SIG-M5 (cell line): ENCODE results near the gene EYS.

Experiments
- DNase-seq: peaks from one replicate; lab custom pipeline; 2025; lab: John Stamatoyannopoulos, UW

The EYS gene

DNA sequence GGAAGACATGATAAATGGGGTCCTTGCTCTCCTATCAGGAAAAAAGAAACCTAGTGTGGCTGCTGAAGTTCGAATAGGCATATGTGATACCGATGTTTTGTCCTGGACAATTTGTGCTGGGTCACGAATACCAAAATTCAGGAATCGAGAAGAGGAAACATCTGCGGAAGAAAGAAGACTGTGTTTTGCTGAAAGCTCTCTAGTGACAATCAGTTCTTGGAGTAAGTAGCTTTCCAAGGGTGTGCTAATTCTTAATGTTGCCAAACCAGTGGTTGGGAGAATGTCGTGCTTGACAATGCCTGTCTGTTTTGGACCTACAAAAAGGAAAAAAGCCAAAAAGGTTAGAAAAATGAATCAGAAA lies 1115.4 kb downstream of the EYS start:
- DNase-seq: no peak

DNA sequence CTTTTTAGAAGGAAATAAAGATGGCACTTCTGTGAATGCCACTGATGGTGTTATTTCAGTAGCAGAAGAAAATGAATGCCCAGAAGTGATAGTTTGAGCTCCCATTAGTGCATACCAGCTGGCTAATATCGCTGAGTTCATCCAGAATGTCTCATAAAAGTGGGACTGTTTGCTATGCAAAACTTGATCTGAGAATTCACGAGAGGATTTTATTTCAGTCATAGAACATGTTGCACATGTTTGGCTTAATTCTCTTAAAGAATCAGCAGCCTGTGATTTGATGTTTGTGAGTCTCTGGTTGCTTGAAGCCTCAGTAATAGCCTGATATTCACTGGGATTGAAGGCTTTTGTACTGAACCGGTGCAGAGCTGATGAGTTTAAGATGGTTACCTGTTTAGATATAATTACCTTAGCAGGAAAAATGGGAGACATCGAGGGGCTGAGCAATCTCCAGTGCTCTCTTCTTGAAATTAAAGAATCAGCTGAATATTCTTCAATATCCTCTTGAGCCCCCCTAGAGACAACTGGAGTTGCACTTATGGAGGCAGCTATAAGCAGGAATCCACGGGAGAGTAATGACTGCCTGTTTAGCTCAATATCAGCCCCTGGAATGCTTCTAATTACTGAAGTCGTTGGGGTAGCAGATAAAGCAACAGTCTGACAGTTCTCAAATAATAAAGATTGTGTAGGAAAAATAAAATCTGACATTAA lies 1115.9 kb downstream of the EYS start:
- DNase-seq: no peak

DNA sequence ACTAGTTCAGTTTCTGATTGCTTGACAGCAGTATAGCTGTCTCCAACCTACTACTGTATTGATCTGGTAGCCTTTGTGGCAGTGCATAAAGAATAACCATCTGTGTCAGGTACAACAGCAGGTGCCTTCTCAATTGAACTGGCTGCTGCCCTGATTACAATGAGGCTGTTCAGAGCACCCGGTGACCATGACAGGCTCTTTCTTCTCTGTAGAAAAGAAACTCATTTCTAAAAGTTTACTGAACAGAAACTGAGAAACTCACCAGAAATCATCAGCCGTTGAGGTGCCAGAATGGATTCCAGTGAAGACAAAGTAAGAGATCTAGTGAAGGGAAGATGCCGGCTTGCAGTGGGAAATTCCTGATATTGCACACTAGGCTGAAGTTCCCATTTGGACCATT lies 1117.1 kb downstream of the EYS start:
- no peak for DNase-seq

DNA sequence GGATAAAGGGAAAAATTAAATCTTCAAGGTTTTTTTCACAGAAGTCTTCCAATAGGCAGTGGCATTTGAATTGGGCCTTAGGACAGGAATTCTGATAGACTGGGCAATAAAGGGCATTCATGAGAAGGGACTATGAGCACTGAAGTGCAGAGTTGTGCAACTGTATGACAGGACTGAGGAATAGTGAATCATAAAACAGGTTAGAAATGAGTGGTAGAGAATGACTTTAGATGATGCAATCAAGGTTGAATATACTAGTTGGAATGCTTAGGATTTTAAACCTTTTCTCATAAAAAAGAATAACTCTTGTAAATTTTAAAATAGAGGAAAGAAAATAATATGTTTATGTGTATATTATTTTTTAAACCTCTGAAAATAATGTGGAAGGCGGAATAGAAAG lies 1126.7 kb downstream of the EYS start:
- no peak for DNase-seq

DNA sequence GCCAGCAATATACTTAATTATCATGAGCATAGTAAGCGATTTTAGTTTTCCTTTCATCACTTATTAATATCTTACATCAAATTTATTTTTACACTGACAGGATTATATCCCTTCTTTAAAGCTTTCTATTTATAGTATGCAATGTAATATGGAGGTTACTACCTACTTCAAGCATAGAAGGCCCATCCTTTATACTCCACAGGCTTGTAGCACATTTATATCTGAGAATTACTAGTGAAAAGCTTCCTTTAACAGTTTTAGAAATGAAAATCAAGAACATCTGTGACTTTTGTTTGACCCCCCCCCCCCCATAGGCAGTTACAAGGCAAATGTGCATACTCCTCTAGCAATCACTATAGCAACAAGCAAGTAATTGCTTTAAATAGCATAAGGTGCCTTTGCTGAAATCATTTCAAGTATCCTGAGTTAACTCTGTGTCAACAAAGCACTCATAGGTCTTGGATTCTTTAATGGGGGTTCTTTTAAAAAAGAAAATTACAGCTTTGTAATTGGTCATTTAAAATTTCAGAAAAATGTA lies 1153.7 kb downstream of the EYS start:
- DNase-seq: no peak

DNA sequence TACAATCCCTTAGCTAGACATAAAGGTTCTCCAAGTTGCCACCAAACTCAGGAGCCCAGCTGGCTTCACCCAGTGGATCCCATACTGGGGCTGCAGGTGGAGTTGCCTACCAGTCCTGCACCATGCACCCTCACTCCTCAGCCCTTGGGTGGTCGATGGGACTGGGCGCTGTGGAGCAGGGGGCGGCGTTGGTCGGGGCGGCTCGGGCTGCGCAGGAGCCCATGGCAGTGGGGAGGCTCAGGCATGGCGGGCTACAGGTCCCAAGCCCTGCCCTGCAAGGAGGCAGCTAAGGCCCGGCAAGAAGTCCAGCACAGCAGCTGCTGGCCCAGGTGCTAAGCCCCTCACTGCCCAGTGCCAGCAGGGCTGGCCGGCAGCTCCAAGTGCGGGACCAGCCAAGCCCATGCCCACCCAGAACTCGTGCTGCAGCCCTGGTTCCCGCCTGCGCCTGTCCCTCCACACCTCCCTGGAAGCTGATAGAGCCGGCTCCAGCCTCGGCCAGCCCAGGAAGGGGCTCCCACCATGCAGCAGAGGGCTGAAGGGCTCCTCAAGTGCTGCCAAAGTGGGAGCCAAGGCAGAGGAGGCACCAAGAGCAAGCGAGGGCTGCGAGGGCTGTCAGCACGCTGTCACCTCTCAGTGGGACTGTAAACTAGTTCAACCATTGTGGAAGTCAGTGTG lies 1159.3 kb downstream of the EYS start:
- DNase-seq: no peak

DNA sequence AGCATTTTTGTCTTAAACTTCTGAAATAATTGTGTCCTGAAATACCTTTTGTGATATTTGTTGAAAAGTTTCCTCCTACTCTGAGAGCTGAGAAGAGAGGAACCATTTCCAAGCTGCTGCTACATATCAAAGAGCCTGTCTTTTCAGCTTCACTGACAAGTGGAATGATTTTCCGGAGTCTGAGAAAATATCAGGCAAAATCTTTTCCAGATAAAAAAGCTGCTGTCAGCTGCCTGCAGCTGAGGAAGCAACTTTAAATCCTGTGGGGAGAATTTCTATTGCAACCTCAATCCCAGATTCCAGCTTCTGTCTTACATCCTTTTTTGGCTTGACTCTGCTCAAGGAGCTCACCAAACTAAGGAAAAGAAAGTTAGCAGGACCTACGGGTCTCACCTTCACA lies 1167.1 kb downstream of the EYS start:
- DNase-seq: no peak

DNA sequence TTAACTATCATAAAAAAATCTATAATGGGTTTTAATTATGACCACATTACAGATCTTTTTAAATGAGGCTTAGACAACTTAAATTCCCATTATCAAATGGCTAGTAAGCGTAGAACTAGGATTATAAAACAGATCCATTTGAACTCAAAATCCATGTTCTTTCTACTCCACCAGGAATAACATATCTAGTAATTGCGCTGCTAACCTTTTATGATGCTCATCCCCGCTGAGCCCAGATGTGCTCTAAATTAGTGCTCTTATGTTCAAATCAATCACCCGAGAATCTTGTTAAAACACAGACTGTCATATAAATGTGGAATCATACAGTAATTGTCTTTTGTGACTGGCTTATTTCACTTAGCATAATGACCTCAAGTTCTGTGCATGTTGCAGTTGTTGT lies 1168.3 kb downstream of the EYS start:
- no peak for DNase-seq

DNA sequence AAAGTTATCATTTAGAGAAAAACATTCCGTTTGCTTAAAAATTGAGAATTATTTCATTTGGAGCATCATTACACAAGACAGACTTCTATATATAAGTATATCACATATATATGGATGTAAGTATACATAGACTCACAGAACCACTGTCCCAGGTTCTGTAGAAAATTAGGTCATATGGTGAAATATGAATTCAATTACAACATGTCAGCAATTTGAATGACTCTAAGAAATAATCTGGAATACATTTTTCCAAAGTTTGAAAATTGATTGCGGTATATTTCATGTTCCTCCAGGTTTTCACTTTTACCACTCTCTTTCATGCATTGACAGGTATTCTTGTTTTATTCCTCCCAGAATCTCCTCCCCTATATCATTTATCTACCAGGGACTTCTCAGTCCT lies 1179.1 kb downstream of the EYS start:
- DNase-seq: no peak

DNA sequence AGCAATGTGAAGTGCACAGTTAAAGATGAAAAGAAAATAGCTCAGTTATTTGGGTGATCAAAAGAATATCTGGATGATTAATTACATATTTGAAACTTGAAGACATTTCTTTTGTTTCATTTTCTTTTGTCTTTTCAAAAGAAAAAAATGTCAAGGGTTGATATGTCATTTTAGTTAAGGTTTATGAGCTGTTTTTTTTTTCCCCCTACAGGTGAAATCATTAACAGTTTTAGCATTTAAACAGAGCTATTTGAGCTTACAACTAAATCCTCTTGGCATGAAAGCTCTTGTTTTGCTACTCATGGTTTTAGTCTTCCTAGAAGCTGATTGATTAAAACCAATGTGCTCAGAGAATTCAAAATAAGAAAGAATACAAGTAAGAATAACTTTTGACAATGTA lies 1184.2 kb downstream of the EYS start:
- DNase-seq: no peak

DNA sequence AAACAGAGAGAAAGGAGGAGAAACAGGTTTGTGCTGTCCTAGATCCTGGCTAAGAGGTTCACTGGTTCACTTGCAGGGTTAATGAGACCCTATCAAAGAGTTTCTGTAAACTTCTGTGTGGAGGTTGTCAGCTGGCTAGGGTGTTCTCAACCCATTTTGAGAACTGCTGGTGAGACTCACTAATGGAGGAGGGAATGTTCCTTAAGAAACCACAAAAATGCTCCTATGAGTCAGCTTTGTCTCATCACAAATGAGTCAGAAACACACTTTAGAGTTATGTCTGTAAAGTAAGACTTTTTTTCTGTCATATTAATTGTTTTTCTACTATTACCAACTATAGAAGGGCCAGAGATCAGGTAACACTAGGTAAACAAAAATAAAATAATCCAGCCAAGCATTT lies 1187.0 kb downstream of the EYS start:
- DNase-seq: no peak

DNA sequence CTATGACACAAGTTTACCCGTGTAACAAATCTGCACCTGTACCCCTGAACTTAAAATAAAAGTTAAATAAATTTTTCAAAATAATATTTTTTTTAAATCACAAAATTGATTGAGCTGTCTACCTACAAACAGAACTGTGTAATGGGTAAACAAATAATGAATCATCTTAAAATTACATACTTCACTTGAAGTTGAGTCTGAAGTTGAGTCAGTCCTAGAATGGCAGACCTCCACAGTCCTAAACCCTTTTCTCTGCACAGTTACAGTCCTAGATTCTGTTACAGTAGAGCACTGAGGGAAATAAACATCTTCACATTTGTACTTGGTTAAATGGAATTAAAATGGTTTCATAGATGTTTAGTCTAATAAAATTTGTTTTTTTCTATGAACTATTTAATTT lies 1190.6 kb downstream of the EYS start:
- no peak for DNase-seq

DNA sequence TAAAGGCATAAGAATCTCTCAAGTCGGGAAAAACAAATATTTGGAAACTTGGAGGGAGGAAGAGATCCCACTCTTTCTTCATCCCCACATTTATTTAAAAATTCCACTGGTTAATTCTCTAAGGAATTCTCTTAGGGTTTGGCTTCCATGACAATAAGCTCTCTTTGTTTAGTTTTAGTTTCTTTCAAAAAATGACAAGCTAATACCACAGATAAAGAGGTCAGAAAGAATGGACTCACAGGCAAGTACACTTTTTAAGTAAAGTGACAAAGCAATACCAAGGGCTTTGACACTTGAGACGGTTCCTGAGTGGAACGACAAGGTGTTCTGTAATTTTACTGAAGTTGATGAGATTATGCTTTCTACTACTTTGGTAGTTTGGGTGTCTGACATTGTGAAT lies 1199.4 kb downstream of the EYS start:
- no peak for DNase-seq

DNA sequence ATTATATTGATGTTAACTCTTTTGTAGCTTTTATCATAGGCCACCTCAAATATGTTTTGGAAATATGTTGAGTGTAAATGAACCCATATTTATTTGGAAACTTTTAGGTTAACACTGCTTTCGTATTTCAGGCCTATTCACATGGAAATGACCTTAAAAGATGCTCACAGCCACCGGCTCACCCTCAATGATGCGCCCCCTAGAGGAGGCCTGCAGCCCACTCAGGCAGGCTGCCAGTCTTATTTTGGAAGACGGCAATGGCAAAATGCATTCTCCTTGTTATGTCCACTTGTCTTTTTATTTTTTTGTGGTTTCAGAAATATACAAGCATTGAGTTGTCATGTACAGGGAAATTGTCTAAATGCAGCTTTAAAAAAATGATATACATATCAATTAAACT lies 1201.7 kb downstream of the EYS start:
- no peak for DNase-seq

DNA sequence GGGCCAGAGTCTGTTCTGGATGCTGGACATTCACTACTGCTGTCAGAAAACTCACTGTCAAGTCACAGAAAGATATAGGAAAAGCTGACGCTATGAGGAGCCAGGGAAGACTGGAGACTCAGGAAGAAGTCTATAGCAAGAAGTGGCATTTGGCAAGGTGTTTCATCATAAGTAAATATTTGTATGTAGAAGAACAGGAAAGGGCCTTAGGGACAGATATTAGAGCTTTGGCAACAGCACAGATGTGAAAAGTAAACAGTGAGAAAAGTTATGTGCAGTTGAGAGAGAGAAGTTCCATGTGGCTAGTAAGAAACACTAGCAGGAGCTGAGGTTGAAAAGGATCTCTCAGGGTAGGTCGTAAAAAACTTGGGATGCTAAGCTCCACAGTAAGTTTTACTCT lies 1202.5 kb downstream of the EYS start:
- no peak for DNase-seq

DNA sequence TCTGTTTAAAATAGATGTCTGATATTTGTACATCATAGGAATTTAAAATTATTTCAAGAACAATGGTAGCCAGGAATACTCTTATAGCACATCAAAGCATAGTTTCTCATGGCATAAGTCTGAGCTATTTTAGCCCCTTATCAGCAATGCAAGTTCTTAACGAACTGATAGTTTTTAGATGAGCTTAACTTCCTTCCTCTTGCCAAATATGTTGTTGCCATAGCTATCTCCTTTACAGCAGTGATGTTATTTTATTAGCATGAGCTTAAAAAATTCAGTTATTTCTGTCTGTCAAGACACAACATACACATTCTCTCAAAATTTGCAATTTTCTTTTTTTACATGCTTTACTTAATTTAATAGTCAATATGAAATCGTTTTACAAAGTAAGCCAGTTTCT lies 1204.2 kb downstream of the EYS start:
- DNase-seq: no peak

DNA sequence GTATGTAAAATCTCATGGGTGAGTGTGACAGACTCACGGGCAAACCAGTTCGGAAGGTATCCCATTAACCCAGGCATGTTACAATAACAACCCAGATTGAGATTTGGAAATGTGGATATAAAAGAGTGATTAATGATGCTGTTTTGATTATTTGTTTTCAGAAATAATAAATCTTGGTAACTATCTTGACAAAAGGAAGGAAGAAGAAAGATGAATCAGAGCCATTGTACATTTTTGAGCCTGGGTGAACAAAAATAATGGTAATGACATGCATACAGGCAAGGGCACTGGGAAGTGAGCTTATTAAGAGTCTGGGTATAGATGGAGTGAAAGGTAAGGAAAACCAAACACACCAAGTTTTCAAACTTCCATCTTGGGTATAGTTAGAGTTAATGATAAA lies 1209.4 kb downstream of the EYS start:
- DNase-seq: no peak

DNA sequence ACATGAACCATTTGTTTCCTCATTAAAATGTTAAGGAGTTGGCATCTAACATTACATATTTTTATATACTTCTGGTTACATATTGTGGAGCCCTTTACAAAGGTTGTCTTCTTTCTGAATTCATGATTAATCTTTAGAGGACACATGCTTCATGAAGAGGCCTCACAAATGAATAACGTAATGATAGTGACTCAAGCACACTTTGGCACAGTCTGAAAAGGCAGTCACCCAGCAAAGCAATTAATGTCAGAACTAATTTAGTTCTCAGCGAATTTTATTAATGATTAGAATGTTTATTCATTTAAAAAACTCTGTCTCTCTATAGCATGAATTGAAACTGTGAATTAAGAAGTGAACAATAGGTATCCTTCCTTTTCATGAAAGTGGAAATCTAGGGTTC lies 1217.3 kb downstream of the EYS start:
- DNase-seq: no peak

DNA sequence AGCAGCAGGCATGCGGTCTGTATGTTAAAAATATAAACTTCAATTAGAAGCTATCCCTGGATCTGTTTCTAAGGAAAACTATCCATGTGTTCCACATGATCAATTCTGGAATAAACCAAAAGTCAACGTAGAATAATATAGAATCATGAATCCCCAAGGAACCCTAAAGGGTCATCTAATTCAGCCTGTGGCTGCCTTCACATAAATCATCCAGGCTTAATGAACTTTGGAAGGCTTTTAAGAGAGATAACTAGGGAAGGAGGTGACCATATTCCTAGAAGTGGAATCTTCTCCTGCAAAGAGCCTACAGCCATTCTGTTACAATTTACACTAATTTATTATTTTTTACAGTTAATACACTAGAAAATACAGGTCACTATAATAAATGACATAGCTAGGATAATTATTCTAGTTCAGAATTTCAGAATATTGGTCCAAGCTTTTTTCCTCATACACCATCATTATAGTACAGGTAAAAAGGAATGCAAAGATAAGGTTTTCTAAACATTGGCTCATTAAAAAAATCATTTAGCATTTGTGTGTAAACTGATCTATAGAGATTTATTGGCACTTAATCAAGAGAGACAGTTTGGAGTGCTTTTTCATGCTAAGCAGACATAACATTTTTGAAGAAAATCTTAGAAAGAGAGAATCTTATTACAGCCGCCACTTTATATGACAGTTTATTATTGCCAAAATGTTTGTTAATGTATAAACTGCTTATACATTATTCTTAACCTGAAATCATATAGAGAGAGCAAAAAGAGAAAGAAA lies 1220.3 kb downstream of the EYS start:
- DNase-seq: no peak

DNA sequence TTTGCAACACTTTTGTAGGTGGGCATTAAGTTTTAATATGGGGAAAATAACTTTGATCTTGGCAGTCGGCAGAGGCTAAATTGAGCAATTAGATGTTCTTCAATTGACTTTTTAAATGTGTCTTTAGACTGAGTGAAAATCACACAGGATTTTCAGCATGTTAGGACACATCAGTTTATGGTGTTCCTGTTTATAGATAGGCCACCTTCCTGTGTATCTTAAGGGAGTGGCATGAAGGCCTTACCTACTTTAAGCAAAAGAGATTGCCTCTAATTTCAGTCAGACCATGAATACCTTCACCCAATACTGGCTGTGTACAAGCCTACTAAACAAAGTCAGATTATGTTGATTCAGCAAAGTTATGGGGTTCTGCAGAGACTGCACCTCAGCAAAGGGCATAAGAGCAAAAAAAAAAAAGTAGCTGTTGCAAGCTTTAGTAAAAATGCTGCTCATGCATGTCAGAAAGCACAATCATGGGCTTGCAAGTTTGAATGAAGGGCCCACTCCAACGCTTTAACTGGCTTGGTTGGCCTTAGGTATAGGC lies 1223.0 kb downstream of the EYS start:
- DNase-seq: no peak

DNA sequence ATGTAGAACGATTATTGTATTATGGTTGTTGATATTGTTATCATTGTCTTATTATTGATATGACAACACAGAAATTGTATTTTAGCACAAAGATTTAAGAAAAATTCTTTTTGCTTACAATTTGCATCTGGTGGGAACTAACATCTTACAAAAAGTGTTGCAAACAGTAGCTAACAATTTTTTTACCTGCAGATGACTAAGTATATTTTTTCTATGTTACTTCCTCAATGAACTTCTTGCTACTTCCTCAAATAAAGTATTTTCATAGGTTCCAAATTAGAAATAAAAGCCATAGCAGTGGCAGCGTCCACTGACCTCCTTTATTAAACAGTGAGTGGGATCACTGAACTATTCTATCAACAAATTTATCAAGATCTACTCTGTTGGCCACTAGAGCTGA lies 1224.4 kb downstream of the EYS start:
- no peak for DNase-seq

DNA sequence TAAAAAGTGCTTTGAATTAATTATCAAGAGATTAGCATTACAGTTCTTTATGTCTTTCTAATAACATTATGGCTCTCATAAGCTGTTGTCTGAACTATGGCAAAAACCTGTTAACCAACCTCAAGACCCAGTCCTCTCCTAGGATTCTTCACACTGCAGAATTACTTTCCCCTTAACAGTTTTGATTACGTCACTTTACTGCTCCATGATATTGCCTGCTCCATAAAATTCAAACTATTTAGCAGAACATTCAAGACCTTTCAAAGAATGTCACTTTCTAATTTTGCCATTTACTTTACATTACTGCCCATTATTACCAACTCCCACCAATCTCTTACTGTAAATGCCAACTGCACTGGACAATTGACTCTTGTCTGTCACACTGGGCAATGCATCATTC lies 1227.9 kb downstream of the EYS start:
- no peak for DNase-seq

DNA sequence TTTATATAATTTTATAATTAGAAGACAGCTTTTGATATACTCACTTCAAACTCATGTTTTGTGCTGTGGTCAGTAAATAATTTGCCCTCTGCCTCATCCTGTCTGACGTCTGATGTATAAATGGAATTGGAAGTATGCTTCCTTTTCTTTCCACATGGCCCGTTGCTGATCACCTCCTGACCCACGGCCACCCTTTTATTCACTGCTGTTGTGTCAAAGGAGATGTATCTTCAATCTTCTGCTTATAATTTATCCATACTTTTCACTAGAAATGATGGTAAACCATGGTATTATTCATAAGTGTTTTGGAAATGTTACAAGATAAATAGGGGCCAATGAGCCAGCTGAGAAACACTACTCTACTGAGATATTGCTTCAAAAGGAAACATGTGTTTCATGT lies 1229.6 kb downstream of the EYS start:
- no peak for DNase-seq
